H1 (cell line): ENCODE results near the gene MECR. TPM values are rescaled to one million over a fixed set of nuclear protein-coding genes. Genes with fewer than 3 reads are reported as not detected.

Experiments
- CTCF ChIP-seq, 3 experiments: IDR thresholded peaks; 1 replicate in 2 of 3; 2 replicates in 1 of 3; pipeline versions ENCODE4 v1.5.1 to v1.6.1; 2011; ENCODE audit warnings: low read length in 3 of 3, mild to moderate bottlenecking in 3 of 3, inconsistent platforms in 2 of 3, low read depth in 1 of 3, moderate library complexity in 1 of 3; ENCODE audit not compliant: insufficient read depth in 1 of 3; ENCODE audit errors: control extremely low read depth in 1 of 3
- GTF2F1 ChIP-seq: IDR thresholded peaks from 2 replicates; pipeline ENCODE4 v1.6.1; 2012; ENCODE audit warnings: low read depth, low read length, improper control_type of control experiment, borderline replicate concordance
- SIN3A ChIP-seq, 2 experiments: IDR thresholded peaks in 1 of 2; conservative IDR thresholded peaks in 1 of 2; 2 replicates each; pipeline ENCODE4 v1.6.1; 2011 to 2012; ENCODE audit warnings: low read length in 2 of 2, improper control_type of control experiment in 1 of 2, low read depth in 1 of 2, mild to moderate bottlenecking in 1 of 2
- polyA plus RNA-seq, 7 experiments: library from polyadenylated mRNA; depleted of rRNA in 3 of 7; stranded (reverse) in 5 of 7; unstranded in 2 of 7; fragments of >200 nt in 5 of 7; fragments of 200-250 nt in 2 of 7; gene quantifications; 1 replicate in 5 of 7; 2 replicates in 1 of 7; 4 replicates in 1 of 7; pipeline versions ENCODE4 v1.2.1 to v1.2.3, GENCODE V29; 2011 to 2013; ENCODE audit warnings: missing spikeins in 2 of 7, mixed read lengths in 2 of 7
- total RNA-seq: library from RNA; stranded (reverse); fragmentation: NEBNext Ultra II Directional; extraction: Animal tissue kit (Norgen Biotek cat#: 25700); gene quantifications from 2 replicates; pipeline ENCODE4 v1.2.1, GENCODE V29; 2021

The MECR gene
- total and polyA plus RNA-seq, 2 of the 8 experiments (the other 6 are each of a cell fraction or from before 2014, with no cell fraction given), result 24.2 to 24.4 TPM

GRCh38 chr1:29210278-29211085 lies 20.3 kb downstream of the MECR start (continued):
- TF ChIP-seq CTCF (IDR thresholded peaks at IDR 0.05; ENCODE audit: control extremely low read depth in 1 of 3, insufficient read depth in 1 of 3, low read depth in 1 of 3, low read length in 3 of 3) (no peak), GTF2F1 (no peak), SIN3A (conservative IDR thresholded peaks at IDR 0.05 in 1 of 2, IDR thresholded peaks at IDR 0.05 in 1 of 2; ENCODE audit: low read depth in 1 of 2, low read length in 2 of 2) (no peak)
